GM12874 (cell line): ENCODE measurements around the gene LOXL3.

ENCODE experiments used
- TF ChIP-seq, protein P1 (sequence below): IDR thresholded peaks from 2 replicates; pipeline ENCODE4 v1.5.1; 2011; ENCODE audit warnings: low read depth, mild to moderate bottlenecking, control low read depth, low read length, moderate library complexity; ENCODE audit not compliant: insufficient read depth

LOXL3 gene, protein sequence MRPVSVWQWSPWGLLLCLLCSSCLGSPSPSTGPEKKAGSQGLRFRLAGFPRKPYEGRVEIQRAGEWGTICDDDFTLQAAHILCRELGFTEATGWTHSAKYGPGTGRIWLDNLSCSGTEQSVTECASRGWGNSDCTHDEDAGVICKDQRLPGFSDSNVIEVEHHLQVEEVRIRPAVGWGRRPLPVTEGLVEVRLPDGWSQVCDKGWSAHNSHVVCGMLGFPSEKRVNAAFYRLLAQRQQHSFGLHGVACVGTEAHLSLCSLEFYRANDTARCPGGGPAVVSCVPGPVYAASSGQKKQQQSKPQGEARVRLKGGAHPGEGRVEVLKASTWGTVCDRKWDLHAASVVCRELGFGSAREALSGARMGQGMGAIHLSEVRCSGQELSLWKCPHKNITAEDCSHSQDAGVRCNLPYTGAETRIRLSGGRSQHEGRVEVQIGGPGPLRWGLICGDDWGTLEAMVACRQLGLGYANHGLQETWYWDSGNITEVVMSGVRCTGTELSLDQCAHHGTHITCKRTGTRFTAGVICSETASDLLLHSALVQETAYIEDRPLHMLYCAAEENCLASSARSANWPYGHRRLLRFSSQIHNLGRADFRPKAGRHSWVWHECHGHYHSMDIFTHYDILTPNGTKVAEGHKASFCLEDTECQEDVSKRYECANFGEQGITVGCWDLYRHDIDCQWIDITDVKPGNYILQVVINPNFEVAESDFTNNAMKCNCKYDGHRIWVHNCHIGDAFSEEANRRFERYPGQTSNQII

DNA sequence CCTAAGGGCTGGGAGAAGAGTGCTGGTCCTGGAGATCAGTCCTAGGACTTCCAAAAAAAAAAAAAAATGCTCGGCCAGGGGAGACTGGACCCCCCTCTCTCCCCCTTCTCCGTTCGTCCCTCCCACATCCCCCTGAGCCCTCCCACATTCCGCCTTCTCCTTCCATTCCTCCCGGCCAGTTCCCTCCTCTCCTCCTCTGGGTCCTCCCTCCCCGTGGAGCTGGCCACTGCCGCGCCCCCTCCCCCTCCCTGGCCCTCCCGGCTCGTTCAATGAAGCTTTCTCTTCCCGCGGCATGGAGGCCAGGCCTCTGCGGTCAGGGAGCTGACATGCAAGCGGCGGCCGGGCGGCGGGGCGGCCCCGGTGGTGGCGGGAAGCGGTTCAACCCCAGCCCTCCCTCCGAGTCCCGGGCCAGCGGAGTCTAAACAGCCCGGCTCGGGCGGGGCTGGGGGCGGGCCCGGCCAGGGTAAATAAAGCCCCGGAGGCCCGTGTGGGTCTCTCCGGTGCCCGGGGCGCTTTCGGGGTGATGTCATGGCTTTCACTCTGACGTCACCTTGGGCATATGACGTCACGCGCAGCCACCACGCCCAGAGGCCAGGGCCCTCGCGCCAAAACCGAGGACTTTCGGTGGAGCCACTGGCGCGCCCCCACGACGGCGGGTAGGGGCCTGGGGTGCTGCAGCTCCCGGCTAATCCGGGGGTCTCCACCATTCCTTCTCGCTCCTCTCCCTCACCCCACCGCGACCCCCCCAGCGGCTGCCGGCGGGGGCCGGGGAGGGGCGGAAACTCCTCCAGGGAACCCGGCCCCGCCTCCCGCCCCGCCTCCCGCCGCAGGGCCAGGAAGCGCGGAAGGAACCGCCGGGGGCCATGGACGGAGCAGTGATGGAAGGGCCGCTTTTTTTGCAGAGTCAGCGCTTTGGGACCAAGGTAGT is at the start of gene LOXL3, which contains the start of gene DOK1:
Gene LOXL3, minus strand, starts transcription at position 51 of the 928 bp plus-strand sequence. CDS start 1,308 bp downstream, outside the sequence.
Gene DOK1, plus strand, starts transcription at position 829 of the 928 bp plus-strand sequence. Its CDS starts 35 bp downstream, at position 864.
- TF ChIP-seq, protein P1, sequence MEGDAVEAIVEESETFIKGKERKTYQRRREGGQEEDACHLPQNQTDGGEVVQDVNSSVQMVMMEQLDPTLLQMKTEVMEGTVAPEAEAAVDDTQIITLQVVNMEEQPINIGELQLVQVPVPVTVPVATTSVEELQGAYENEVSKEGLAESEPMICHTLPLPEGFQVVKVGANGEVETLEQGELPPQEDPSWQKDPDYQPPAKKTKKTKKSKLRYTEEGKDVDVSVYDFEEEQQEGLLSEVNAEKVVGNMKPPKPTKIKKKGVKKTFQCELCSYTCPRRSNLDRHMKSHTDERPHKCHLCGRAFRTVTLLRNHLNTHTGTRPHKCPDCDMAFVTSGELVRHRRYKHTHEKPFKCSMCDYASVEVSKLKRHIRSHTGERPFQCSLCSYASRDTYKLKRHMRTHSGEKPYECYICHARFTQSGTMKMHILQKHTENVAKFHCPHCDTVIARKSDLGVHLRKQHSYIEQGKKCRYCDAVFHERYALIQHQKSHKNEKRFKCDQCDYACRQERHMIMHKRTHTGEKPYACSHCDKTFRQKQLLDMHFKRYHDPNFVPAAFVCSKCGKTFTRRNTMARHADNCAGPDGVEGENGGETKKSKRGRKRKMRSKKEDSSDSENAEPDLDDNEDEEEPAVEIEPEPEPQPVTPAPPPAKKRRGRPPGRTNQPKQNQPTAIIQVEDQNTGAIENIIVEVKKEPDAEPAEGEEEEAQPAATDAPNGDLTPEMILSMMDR, result no peak

DNA sequence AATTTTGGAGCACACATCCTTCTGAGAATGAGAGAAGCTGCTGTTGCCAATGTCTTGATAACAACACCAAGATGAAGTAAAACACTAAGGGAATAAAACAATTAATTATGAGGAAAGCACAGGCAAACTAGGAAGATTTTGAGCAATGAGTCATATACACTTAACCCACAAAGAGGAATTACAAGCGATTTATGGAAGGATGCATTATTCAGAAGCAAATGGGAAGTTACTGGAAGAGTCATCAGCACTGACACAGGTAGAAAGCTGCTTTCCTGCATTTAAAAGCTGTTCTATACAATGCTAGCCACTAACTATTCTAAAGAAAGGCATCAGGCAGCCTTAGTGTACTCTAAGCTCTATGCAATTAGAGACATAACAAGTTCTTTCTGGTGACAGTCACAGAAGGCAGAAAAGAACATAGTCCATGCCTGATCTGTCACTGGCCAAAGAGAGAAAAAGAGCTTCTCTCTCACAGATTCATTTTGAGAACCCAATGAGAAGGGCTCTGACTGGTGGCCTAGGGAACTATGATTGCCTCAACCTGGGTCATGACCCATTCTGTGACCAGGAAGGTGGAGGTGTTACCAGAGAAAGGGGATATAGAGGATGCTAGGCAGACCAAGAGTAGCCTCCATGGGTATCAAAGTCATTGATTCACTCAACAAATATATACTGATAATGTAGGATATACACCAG is 49.0 kb upstream of the LOXL3 start:
- TF ChIP-seq, protein P1, result no peak

DNA sequence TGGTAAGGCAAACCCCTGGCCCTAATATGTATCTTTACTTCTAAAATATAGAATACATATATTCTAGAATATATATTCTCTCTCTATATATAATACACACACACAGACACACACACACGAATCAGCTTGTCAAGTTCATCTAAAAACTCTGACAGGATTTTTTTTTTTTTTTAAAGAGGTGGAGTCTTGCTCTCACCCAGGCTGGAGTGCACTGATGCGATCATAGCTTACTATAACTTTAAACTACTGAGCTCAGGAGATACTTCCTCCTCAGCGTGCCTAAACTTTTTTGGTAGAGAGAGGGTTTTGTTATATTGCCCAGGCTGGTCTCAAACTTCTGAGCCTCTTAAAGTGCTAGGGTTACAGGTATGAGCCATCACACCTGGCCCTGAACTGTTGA is 45.9 kb upstream of the LOXL3 start:
- TF ChIP-seq, protein P1, result no peak

DNA sequence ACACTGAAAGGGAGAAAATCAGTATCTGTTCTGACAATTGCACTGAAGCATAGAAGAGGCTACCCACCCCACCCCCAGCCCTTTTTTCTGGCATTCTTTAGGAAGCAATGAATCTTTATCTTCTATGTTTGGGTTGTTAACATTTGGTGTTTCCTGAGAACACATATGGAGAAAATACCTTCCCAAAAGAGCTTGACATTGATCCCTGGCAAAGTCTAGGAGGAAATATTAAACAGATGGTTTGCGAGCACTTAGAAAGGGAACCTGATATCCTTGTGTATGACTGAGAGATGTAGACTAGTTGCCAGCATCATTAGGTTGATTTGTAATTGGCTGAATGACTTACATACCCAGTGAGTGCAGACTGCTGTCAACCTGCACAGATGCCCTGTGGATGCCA is 43.7 kb upstream of the LOXL3 start:
- TF ChIP-seq, protein P1, result no peak

DNA sequence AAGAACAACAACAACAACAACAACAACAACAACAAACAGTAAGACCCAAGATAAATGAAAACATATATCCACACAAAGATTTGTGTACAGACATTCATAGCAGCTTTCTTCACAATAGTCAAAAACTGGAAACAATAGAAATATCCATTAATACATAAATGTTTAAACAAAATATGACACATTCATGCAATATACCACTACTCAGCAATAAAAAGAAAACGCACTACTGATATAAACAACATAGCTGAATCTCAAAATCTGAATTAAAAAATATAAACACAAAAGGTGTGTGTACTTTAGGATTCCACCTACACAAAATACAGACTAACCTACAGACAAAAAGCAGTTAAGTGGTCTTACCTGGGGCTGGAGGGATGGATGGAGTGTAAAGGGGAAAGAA is 42.8 kb upstream of the LOXL3 start:
- TF ChIP-seq, protein P1, result no peak

DNA sequence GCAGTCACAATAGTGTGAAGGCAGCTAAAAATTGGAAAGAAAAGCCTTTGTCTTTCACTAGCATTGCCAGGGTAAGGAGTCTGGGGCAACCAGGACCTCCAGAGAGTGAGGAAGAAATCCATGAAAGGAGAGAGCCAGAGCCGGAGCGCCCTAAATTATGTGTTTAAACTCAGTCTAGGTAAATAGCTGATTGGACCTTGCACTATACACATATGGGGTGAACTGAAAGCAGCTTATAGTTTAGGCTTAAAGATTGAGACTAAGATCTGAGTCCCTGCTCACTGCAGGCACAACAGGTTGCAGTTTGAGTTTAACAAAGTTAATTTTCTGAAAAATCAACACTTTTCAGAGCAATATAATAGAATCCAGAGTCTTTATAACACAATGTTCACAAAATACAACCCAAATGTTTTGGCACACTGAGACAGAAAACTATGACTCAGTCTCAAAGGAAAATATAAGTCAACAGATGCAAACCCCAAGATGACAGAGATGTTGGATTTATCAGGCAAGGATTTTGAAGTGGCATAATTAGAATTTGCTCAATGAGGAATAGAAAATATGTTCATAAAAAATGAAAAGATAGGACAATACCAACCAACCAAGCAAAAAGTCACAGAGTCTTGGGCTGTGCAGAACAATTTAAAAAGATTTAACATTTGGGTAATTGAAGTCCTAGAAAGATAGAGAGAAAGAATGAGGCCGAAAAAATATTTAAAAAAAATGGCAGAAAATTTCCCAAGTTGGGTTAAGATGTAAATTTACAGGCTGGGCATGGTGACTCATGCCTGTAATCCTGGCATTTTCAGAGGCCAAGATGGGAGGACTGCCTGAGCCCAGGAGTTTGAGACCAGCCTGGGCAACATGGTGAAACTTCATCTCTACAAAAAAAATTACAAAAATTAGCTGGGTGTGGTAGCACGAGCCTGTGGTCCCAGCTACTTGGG is 40.4 kb upstream of the LOXL3 start:
- TF ChIP-seq, protein P1, result no peak
